Nephron (organoid): ENCODE data around the gene CRYBA4.
A peak's percentile ranks its signal among the peaks of the same experiment; 100 is the strongest.

Experiments used
- H3K27ac Mint-ChIP-seq, 3 experiments: 2 replicates each; pipeline ENCODE4 v1.8.0; 2020; ENCODE audit warnings: mixed read lengths in 3 of 3, mild to moderate bottlenecking in 2 of 3, moderate library complexity in 1 of 3
- H3K27me3 Mint-ChIP-seq: 2 replicates; pipeline ENCODE4 v1.8.0; 2021; ENCODE audit warnings: low read depth, mild to moderate bottlenecking, moderate library complexity, mixed read lengths
- H3K36me3 Mint-ChIP-seq: 2 replicates; pipeline ENCODE4 v1.8.0; 2020; ENCODE audit warnings: low read depth, mixed read lengths
- H3K4me1 Mint-ChIP-seq: 2 replicates; pipeline ENCODE4 v1.8.0; 2020; ENCODE audit warnings: mixed read lengths
- H3K4me3 Mint-ChIP-seq, 3 experiments: 2 replicates each; pipeline ENCODE4 v1.8.0; 2020; ENCODE audit warnings: mild to moderate bottlenecking in 3 of 3, mixed read lengths in 3 of 3, moderate library complexity in 2 of 3
- H3K9me3 Mint-ChIP-seq: 2 replicates; pipeline ENCODE4 v1.8.0; 2020; ENCODE audit warnings: mixed read lengths
- TF ChIP-seq, protein P1 (sequence below), 3 experiments: fragments of 200-600 bp; sonication (generic); IDR thresholded peaks; one replicate each; pipeline ENCODE4 v1.5.0; 2021; ENCODE audit warnings: antibody characterized with exemption in 3 of 3; ENCODE audit not compliant: unreplicated experiment in 3 of 3

The CRYBA4 gene

DNA sequence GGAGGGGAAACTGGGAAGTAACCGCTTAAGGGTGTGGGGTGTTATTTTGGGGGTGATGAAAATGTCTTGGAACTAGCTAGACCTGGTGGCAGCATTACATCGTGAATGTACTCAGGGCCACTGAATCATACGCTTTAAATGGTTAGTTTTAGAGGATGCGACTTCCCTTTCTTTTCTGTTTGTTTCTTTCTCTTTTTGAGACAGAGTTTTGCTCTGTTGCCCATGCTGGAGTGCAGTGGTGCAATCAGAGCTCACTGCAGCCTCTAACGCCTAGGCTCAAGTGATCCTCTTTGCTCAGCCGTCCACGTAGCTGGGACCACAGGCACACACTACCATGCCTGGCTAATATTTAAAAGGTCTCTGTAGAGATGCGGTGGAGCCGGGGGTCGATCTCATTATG is 30.1 kb downstream of the CRYBA4 start:
- Mint-ChIP-seq H3K27me3 (peaks cover 70% of the 10 kb centered on the region), H3K9me3 (no peaks in the 10 kb centered on the region), H3K36me3 (no peaks in the 10 kb centered on the region), H3K4me3 (no peak overlapping the region), H3K27ac (no peak overlapping the region), H3K4me1 (peaks cover 20% of the 10 kb centered on the region)
- TF ChIP-seq, protein P1, sequence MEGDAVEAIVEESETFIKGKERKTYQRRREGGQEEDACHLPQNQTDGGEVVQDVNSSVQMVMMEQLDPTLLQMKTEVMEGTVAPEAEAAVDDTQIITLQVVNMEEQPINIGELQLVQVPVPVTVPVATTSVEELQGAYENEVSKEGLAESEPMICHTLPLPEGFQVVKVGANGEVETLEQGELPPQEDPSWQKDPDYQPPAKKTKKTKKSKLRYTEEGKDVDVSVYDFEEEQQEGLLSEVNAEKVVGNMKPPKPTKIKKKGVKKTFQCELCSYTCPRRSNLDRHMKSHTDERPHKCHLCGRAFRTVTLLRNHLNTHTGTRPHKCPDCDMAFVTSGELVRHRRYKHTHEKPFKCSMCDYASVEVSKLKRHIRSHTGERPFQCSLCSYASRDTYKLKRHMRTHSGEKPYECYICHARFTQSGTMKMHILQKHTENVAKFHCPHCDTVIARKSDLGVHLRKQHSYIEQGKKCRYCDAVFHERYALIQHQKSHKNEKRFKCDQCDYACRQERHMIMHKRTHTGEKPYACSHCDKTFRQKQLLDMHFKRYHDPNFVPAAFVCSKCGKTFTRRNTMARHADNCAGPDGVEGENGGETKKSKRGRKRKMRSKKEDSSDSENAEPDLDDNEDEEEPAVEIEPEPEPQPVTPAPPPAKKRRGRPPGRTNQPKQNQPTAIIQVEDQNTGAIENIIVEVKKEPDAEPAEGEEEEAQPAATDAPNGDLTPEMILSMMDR (IDR thresholded peaks at IDR 0.05; ENCODE audit: unreplicated experiment in 3 of 3), result no peak

DNA sequence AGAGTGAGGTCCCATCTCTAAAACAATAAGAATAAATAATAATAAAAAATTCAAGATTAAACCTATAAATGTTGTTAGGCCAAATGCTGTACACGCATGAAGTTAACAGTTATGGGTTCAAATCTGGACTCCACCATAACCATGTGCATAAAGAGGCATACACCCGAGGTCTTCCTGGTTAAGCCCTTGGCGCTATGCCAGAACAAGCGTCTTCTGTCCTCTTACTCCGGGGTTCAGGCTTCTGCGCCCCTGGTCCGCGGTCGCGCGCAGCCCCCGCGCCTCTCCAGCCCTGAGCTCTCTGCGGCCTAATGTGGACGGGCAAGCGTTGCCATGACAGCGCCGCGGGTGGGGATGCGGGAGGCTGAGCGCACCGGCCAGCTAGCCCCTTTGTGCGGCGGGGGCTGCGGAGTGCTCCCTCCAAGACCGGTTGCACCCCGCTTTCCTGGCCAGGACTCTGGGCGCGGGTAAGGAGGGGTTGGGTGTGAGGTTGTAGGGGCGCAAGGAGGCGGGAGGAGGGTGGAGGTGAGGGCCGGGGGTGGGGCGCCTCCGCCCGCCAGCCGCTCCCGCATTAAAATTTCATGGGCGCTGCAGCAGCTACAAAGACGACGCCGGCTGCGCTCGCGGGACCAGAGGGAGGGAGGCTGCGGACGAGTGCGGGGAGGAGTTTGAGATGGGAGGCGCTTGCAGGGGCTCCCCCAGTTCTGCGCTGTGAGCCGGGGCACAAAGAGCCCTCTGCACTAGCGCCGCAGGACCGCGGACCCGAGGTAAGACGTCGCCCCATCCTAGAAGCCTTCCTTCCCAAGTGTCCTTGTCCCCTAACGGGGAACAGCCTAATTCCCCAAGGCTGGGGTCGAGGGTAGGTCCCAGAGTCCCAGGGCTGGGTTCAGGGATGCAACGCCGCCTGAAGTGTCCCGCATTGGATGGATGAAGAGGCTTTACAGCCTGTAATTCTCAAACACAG is 35.4 kb downstream of the CRYBA4 start, which contains the start of gene MIAT:
Gene MIAT, plus strand, starts transcription at position 698 of the 961 bp plus-strand sequence.
- no peaks in the 10 kb centered on the region for H3K9me3 Mint-ChIP-seq
- peaks cover 76% of the 10 kb centered on the region for H3K27me3 Mint-ChIP-seq
- no peak within 1 kb of the TSS for H3K27ac Mint-ChIP-seq
- peak within 1 kb of the TSS; percentile 71 to 83 (median 79) for H3K4me3 Mint-ChIP-seq
- TF ChIP-seq, protein P1 (IDR thresholded peaks at IDR 0.05; ENCODE audit: unreplicated experiment in 3 of 3), result no peak
- no peaks in the 10 kb centered on the region for H3K36me3 Mint-ChIP-seq
- H3K4me1 Mint-ChIP-seq, result peaks cover 19% of the 10 kb centered on the region

DNA sequence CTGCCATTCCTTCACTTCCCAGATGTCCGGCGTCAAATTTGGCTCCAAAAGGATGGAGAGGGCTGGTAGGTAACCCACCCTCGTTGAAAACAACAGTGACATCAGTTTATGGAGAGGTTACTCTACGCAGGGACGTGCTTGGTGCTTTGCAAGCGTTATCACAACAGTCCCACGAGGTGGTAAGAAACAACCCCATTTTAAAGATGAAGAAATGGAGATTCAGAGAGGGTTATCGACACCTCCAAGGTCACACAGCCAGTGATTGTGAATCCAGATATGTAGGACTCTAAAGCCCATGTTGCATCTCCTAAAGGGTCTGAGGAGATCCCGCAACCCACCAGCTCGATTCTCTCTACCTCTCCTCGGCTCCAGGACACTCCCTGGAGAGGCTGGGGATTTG is 36.4 kb downstream of the CRYBA4 start:
- H3K27me3 Mint-ChIP-seq, result peaks cover 74% of the 10 kb centered on the region
- H3K4me3 Mint-ChIP-seq, result peak overlapping the region; percentile 67 to 79 (median 77)
- no peak overlapping the region for H3K27ac Mint-ChIP-seq
- no peaks in the 10 kb centered on the region for H3K36me3 Mint-ChIP-seq
- TF ChIP-seq, protein P1 (IDR thresholded peaks at IDR 0.05; ENCODE audit: unreplicated experiment in 3 of 3), result no peak
- H3K4me1 Mint-ChIP-seq, result peaks cover 19% of the 10 kb centered on the region
- no peaks in the 10 kb centered on the region for H3K9me3 Mint-ChIP-seq

DNA sequence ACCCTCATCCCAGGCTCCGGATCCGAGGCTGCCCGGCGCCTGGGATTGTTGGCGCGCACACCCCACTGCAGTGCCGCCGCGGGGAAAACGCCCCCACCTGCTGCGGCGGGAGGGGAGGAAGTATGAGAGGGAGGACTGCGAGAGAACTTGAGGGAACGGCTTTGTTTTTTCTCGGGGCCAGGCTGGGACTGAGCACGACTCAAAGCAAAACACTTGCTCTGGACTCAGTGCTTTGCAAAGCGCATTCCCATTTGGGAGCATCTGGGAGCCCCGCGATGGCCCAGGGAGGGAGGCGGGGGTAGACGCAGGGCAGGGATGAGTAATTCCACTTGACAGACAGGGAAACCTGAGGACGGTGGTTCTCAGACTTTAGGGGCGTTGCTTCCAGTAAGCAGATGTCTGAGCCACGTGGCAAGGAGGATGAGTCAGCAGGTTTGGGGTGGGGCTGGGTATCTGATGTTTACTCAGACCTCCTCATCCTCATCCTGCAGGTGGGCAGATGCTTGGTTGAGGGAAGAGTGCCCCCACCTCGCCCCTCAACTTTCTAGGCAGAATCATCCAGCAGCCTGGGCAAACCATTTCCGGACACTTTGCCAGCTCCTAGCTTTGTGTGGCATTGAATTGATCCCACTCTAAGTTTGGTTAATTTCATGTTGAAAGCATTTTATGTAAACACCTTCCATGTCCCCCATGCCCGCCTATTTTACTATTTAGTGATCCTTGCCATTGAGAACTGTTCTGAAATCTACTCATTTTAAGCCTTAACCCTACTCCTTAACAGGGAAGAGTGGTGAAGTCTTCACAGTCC is 37.1 kb downstream of the CRYBA4 start:
- peak overlapping the region in 1 of 3 experiments; percentile 13 for H3K27ac Mint-ChIP-seq
- peaks cover 19% of the 10 kb centered on the region for H3K4me1 Mint-ChIP-seq
- TF ChIP-seq, protein P1 (IDR thresholded peaks at IDR 0.05; ENCODE audit: unreplicated experiment in 3 of 3), result no peak
- no peaks in the 10 kb centered on the region for H3K36me3 Mint-ChIP-seq
- H3K9me3 Mint-ChIP-seq, result no peaks in the 10 kb centered on the region
- H3K4me3 Mint-ChIP-seq, result peak overlapping the region; percentile 67 to 79 (median 77)
- peaks cover 72% of the 10 kb centered on the region for H3K27me3 Mint-ChIP-seq

DNA sequence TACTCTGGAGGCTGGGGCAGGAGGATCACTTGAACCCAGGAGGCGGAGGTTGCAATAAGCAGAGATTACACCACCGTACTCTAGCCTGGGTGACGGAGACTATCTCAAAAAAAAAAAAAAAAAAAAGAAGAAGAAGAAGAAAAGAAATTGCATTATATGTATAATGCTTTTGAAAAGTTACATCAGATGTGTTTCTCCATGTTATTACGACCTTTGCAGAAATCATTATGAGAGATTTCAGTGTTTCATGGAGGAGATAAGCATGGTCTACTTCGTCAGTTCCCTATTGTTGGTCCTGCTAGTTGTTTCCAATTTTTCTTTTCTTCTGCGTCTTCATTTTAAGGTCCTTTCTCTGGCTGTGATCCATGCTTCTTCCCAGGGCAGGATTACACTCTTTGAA is 38.6 kb downstream of the CRYBA4 start:
- peaks cover 21% of the 10 kb centered on the region for H3K4me1 Mint-ChIP-seq
- peaks cover 66% of the 10 kb centered on the region for H3K27me3 Mint-ChIP-seq
- no peak overlapping the region for H3K27ac Mint-ChIP-seq
- TF ChIP-seq, protein P1 (IDR thresholded peaks at IDR 0.05; ENCODE audit: unreplicated experiment in 3 of 3), result no peak
- H3K36me3 Mint-ChIP-seq, result no peaks in the 10 kb centered on the region
- peak overlapping the region in 1 of 3 experiments; percentile 26 for H3K4me3 Mint-ChIP-seq
- no peaks in the 10 kb centered on the region for H3K9me3 Mint-ChIP-seq
